ENCODE data around the gene LHX1. TPM values are rescaled to one million over a fixed set of nuclear protein-coding genes. Genes with fewer than 3 reads are reported as not detected.

Gene LHX1
- total RNA-seq, 6 donors from 2014 or later, result not detected

- TF ChIP-seq POLR2AphosphoS5 (IDR thresholded peaks at IDR 0.05) (no peak), CTCF (IDR thresholded peaks at IDR 0.05) (no peak), POLR2A (IDR thresholded peaks at IDR 0.05) (no peak), EP300 (IDR thresholded peaks at IDR 0.05) (no peak)
- H3K4me1 ChIP-seq, result peaks cover 56 to 66% (median 63%) of the 10 kb centered on the region in 4 donors
- H3K27me3 ChIP-seq, result peaks cover 0 to 98% (median 75%) of the 10 kb centered on the region in 4 donors
- ATAC-seq (ENCODE audit: low FRiP score in 2 of 2) (no peak), DNase-seq (no peak)
- no peaks in the 10 kb centered on the region for H3K36me3 ChIP-seq
- no peaks in the 10 kb centered on the region for H3K9me3 ChIP-seq
- WGBS, 2 donors, result 6 to 7% methylated on average over 13 to 16 of the region's 16 CpGs
- H3K27ac ChIP-seq, result no peak overlapping the region
- peak overlapping the region in 1 of 4 donors; percentile 37 for H3K4me3 ChIP-seq
These were observed 4.9 kb upstream of the LHX1 start for GRCh38 chr17:36932383-36932693.

GRCh38 chr17:36932694-36933511 is 4.4 kb upstream of the LHX1 start:
- WGBS, 2 donors, result 7 to 9% methylated on average over 19 to 38 of the region's 40 CpGs
- TF ChIP-seq CTCF (IDR thresholded peaks at IDR 0.05) (no peak), EP300 (IDR thresholded peaks at IDR 0.05) (no peak), POLR2AphosphoS5 (IDR thresholded peaks at IDR 0.05) (no peak)
- no peaks in the 10 kb centered on the region for H3K36me3 ChIP-seq
- H3K4me3 ChIP-seq, result peak overlapping the region in 1 of 4 donors; percentile 37
- DNase-seq (peak in 1 of 2 donors; percentile 37), ATAC-seq (ENCODE audit: low FRiP score in 2 of 2) (no peak)
- H3K4me1 ChIP-seq, result peaks cover 62 to 70% (median 67%) of the 10 kb centered on the region in 4 donors
- H3K27ac ChIP-seq, result no peak overlapping the region
- peaks cover 0 to 98% (median 78%) of the 10 kb centered on the region in 4 donors for H3K27me3 ChIP-seq
- no peaks in the 10 kb centered on the region for H3K9me3 ChIP-seq

- no peak overlapping the region for H3K27ac ChIP-seq
- H3K9me3 ChIP-seq, result no peaks in the 10 kb centered on the region
- ATAC-seq (ENCODE audit: low FRiP score in 2 of 2) (no peak), DNase-seq (no peak)
- H3K36me3 ChIP-seq, result no peaks in the 10 kb centered on the region
- no peak for TF ChIP-seq POLR2AphosphoS5 (IDR thresholded peaks at IDR 0.05)
- TF ChIP-seq POLR2A (IDR thresholded peaks at IDR 0.05), result no peak
- no peak for TF ChIP-seq CTCF (IDR thresholded peaks at IDR 0.05)
- TF ChIP-seq EP300 (IDR thresholded peaks at IDR 0.05), result no peak
- peaks cover 66 to 73% (median 70%) of the 10 kb centered on the region in 4 donors for H3K4me1 ChIP-seq
- peaks cover 0 to 98% (median 82%) of the 10 kb centered on the region in 4 donors for H3K27me3 ChIP-seq
- whole genome bisulfite sequencing, 2 donors, result 5 to 6% methylated on average over 22 to 23 of the region's 23 CpGs
- peak overlapping the region in 1 of 4 donors; percentile 20 for H3K4me3 ChIP-seq
These were observed 3.6 kb upstream of the LHX1 start for GRCh38 chr17:36933512-36934143.

GRCh38 chr17:36934144-36934691 is 3.1 kb upstream of the LHX1 start:
- Histone ChIP-seq H3K27ac (no peak overlapping the region), H3K4me1 (peaks cover 66 to 78% (median 74%) of the 10 kb centered on the region in 4 donors), H3K27me3 (peaks cover 0 to 98% (median 85%) of the 10 kb centered on the region in 4 donors), H3K36me3 (no peaks in the 10 kb centered on the region), H3K9me3 (no peaks in the 10 kb centered on the region), H3K4me3 (peak overlapping the region in 1 of 4 donors; percentile 20)
- DNase-seq, result no peak
- TF ChIP-seq CTCF (IDR thresholded peaks at IDR 0.05) (no peak), EP300 (IDR thresholded peaks at IDR 0.05) (no peak), POLR2AphosphoS5 (IDR thresholded peaks at IDR 0.05) (no peak), POLR2A (IDR thresholded peaks at IDR 0.05) (no peak)
- WGBS, 2 donors, result 9% methylated on average over 15 to 26 of the region's 26 CpGs
- no peak for ATAC-seq (ENCODE audit: low FRiP score in 2 of 2)
